ENCODE data around the gene MALRD1.

GRCh38 chr10:19570991-19571390, 522.4 kb downstream of the MALRD1 start:
- no peak for TF ChIP-seq CTCF (IDR thresholded peaks at IDR 0.05)
- no peak for TF ChIP-seq POLR2A (IDR thresholded peaks at IDR 0.05; ENCODE audit: low read depth)
- no peak for TF ChIP-seq EP300 (IDR thresholded peaks at IDR 0.05)
